Activated CD4-positive, alpha-beta T cell treated with anti-CD3 and anti-CD28 coated beads, Interleukin-2, Interleukin-6, amounts not matched to agents 100 ng/mL and 50 ng/mL, durations not matched to agents 16 hours and 8 hours (primary cell): Measurements from ENCODE around the gene U2AF2.
A peak's percentile ranks its signal among the peaks of the same experiment; 100 is the strongest.
"Not testable (repeated sequence)": the region's sequence is repeated elsewhere in the genome, so short reads cannot be mapped to it uniquely, and the experiment has no call there.

Source experiments
- DNase-seq: peaks from one replicate; pipeline ENCODE4 v3.0.0-alpha.2; 2020

U2AF2 gene

DNA sequence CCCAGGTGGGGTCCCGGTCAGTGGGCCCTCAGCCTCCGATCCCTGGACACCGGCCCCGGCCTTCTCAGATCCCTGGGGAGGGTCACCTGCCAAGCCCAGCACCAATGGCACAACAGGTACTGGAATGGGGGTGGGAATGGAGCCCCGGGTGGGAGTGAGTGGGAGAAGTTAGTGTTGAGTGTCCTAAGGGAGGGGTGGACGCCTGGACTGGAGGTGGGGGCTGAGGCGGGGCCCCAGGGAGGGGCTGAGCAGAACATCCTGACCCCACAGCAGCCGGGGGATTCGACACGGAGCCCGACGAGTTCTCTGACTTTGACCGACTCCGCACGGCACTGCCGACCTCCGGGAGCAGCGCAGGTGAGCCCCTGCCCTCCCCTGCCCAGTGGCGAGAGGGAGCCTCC is 37.8 kb downstream of the U2AF2 start:
- no peak for DNase-seq

DNA sequence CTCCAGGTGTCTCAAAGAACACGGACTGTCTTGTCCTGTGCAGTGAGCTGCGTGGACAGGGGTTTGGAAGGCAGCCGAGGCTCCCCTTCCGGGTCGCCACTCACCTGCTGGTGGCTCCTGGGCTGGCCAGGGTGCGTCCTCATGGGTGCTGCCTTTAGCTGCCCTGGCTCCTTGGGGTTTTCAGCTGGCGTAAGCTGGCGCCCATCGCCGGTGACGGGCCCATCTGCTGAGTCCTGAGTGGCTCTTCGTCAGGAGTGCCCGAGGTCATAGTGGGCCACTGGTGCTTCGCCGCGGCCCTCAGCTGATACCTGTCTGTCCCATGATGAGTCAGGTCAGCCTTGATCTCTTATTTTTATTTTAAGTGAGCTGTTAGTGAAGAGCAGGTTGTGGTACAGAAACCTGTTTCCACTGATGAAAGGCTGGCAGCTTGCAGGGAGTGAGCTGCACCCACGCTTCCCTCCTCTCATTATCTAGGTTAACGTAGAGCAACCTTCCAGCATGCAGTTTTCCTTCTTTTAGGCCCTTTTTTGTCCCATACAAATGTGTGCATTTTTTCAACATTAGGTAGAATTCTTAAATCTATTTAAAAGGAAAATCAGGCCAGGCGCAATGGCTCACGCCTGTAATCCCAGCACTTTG is 38.6 kb downstream of the U2AF2 start:
- no peak for DNase-seq

DNA sequence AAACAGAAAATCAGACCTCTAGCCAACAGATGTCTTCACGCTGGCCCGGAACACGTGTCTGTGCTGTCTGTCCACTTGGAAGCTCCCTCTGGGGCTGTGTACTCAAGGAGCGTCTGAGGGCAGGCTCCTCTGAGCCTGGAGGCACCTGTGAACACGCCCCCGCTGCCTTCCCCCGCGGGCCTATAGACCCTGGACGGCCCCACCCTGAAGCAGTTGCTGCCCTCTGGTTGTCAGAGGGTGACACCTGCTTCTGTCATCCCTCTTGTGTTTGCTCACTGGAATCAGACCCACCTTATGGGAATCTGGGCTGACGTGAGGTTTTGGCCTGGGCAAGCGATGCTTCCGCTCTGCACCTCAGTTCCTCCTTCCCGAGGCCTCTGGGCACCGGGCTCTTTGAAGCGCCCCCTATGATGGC is 39.4 kb downstream of the U2AF2 start:
- DNase-seq, result no peak

DNA sequence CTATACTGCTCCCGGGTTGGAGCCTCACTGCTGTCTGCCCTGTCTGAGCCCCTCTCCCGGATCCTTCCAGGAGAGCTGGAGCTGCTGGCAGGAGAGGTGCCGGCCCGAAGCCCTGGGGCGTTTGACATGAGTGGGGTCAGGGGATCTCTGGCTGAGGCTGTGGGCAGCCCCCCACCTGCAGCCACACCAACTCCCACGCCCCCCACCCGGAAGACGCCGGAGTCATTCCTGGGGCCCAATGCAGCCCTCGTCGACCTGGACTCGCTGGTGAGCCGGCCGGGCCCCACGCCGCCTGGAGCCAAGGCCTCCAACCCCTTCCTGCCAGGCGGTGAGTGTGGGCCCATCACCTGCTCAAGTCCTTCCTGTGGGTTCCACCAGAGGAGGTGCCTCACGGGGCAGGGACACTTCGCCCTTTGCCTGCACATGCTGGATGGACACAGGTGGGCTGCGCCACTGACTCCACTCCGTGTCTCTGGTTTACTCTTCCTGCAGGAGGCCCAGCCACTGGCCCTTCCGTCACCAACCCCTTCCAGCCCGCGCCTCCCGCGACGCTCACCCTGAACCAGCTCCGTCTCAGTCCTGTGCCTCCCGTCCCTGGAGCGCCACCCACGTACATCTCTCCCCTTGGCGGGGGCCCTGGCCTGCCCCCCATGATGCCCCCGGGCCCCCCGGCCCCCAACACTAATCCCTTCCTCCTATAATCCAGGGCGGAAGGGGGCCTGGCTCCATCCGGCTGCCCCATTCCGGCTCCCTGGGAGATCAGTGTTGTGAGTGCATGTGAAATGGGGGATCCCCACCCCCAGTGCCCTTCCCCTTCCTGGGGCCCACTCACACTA is 40.0 kb downstream of the U2AF2 start:
- no peak for DNase-seq

DNA sequence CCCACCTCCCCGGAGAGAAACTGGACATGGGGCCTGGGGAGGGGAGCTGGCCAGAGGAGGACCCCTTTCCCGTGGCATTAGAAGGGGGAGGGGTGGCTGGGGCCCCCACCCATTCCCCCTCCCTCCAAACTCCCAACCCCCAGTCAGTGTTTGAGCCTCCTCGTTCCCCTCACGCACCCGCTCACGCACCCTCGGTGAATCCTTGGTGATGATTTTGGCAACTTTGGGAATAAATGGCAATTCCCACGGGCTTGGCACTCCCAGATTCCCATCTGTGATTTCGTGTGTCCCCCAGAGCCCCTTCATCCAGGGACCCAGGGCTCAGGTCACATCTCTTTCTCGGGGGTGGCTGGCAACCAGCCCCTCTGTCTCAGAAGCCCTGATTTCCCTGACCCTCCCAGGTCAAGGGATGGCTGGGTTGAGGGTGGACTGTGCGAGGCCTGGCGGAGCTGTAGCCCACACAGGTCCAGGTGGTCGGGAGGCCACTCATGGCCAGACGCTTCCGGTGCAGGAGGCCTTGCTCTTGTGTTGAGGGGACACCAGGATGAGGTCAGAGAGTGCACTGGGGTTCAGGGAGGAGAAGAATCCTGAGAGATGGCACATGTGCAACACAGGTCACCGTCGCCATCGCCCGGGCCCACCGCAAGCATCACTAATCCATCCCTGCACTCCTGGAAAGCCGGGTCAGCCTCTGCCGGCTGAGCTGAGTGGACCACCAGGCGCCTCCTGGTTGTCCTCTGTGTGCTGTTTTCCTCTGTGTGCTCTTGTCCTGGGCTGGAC is 40.9 kb downstream of the U2AF2 start:
- no peak for DNase-seq

DNA sequence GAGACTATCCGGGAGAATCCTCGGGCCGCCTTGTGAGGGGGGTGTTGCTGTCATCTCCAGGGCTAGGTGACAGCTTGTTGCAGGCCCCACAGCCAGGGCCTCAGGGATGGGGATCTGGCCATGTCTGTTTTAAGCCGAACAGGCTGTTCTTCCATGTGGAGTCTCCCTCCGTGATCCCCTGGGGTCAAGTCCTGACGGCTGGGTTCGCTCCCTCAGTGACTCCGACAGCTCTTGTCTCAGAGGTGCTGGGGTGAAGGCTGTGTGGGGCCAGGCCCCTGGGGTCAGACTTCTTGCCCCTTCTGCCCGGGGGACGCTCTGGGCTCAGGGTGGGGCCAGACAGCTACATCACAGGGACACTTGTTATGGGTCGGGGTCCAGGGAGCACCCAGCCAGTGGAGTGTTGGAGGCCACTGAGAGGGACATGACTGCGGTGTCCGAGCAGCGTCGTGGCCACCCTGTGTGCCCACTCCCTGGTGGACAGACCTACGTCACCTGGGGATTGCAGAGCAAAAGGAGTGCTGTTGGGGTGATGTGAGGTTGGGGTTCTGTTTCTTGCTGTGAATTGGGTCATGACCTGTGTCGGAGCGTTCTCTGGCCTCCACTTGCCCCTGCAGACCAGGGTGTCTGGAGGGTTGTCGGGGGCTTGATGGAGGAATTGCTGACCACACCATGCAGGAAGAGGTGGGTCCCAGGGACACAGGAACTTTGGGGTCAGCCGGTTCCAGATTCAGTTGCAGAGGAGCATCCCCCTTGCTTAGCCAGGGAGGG is 41.6 kb downstream of the U2AF2 start:
- no peak for DNase-seq

DNA sequence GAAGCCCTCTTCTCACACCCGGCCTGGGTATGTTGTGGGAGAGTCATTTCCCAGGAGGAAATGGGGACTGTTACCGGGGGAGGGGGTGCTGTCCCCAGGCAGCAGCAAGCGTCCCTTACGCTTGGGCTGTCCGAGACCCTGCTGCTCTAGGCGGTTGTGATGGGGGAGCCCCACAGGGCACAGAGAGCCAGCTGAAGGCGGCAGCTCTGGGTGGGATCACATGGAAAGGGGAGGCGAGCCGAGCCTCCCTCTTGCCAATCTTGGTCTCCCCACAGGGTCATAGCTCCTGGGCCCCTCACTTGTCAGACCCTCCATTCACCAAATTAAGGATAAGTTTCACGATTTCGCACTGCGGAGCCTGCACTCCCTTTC is 42.2 kb downstream of the U2AF2 start:
- no peak for DNase-seq

DNA sequence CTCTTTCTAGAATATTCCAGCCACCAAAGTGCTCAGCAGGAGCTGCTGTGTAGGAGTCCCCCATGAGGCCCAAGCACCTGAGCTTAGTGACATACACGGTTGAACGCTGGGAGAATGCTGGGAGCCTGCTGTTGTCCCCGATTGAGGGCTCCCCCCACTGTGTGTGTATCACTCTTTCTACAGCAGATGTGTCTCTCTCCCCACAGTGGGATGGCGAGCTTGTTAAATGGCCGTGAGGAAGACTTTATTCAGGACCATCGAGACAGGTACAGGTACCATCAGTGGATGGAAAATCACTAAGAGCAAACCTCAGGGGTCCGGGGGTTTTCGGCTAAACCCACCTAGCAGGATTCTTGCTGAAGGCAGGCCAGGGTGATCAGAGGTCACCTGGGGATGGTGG is 42.9 kb downstream of the U2AF2 start:
- DNase-seq, result no peak

DNA sequence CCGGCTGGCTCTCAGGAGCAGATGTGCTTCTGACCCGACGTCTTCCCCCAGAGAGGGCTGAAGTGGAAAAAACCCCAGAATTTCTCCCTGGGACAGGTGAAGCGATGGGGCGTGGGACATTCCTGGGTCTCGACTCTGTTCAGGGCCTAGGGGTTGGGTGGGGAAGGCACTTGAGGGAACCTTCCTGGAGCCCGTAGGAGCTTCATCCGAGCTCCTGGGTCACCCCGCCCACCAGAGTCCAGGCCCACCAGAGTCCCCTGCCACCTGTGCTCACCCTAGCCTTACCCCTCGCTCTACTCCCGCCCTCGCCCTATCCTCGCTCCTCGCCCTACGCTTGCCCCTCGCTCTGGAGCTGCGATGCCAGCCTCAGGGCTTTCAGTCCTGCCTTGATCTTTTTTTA is 43.4 kb downstream of the U2AF2 start:
- DNase-seq, result no peak

DNA sequence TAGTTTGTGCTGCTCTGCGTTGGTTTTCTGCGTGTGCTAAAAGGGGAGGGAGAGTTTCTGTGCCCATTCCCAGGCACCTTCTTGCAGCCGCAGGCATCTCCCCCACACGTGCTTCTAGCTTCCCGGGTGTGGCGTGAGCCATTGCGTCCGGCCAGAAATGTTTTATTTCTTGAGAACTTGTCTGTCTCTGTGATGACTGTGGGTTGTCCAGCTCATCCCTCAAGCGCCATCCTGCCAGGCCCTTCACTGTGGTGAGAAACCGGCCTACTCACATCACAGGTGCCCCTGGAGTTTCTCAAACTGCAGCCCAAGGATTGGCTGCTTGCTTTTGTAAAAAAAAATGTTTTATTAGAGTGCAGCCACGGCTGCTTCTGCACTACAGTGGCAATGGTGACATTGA is 44.4 kb downstream of the U2AF2 start:
- no peak for DNase-seq

DNA sequence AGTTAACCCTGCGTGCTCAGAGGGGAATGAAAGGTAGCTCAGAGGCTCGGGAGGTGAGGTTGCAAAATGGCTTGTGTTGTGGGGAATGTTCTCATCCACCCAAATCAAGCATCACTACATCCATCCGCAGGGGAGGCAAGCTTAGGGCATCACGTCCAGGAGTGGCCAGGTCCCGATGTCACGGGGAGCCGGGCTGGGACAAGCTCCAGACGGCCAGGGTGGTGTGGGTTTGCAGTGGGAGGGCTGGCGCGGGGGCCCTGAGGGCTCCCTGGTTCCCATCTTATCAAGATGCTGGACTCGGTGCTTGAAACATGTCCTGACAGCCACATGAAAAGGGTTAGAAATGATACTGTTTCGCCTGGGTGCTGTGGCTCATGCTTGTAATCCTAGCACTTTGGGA is 46.0 kb downstream of the U2AF2 start:
- DNase-seq, result no peak

DNA sequence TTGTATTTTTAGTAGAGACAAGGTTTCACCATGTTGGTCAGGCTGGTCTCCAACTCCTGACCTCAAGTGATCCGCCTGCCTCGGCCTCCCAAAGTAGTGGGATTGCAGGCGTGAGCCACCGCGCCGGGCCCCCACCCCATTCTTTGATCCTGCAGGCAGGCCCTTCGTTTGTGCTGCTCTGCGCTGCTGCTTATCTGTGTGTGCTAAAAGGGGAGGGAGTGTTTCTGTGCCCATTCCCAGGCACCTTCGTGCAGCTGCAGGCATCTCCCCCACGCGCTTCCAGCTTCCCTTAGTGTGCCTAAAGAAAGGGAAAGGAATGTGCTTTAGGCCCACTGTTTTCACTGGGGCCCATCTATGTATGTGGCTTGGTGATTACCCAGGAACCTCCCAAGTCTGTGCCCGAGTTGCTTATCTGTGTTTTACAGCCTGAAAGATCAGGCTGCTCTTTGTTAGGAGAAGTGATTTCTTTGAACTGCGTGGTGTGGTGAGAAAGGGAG is 47.3 kb downstream of the U2AF2 start:
- DNase-seq, result no peak

DNA sequence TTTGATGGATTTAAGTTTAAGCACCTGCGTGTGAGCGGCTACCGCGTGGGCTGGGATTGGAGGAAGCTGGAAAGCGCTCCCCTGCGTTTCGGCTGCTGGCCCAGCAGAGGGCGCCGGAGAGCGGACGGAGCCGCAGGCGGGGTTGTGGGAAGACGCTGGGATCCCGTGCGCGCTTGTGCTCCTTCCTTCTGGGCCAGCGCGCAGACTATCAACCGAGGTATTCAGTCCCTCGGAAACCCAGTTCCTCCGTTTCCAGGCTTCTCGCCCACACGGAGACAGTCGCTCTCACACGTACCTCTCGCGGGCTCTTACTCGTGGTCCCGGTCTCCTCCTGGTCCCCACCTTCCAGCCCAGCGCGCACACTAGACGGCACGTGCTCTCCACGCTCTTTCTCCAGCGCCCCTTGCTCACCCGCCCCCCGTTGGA is 49.0 kb downstream of the U2AF2 start:
- DNase-seq, result peak; percentile 61

DNA sequence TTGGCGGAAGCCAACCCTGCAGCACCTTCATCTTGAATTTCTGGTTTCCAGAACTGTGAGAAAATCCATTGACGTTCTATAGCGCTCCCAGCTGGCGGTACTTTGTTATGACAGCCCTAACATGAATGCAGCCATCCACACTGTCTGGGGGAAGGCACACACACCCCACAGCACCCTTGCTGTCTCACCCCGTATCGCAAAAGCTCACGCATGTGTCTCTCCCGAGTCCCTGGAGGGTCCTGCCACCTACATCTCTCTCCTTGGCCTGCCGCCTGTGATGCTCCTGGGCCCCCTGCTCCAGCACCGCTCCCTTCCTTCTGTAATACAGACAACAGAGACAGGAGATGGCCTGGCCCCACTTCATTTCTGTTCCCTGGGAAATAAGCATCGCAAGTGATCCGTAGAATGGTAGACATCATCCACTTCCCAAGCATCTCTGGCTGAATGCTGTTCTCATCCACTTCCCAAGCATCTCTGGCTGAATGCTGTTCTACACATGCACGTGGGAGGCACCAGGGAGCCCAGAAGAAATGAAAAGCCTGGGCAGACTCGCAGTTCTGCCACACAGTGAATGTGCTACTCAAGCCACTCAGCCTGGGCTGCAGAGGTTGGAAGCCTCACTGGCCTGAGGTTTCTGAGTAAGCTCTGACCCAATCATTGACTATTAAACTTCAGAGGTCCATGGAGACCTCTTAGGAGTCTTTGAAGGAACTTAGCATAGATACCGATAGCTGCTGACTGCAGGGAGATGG is 49.8 kb downstream of the U2AF2 start:
- DNase-seq, result no peak

DNA sequence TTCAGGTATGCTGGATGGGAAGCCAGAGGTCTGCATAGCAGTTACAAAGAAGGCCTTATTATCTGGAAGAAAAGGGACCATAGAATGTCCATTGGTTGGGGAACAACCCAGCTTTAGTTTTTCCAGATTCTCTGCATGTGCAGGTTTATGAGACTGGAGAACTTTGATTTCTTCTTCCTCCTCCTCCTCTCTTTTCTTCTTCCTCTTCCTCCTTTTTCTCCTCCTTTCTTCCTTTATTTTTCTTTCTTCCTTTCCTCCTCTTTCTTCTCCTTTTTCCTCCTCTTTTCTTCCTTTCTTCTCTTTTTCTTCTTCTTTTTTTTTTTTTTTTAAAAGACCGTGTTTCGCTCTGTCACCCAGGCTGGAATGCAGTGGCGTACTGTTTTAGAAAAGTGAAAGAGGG is 51.1 kb downstream of the U2AF2 start:
- DNase-seq, result no peak

DNA sequence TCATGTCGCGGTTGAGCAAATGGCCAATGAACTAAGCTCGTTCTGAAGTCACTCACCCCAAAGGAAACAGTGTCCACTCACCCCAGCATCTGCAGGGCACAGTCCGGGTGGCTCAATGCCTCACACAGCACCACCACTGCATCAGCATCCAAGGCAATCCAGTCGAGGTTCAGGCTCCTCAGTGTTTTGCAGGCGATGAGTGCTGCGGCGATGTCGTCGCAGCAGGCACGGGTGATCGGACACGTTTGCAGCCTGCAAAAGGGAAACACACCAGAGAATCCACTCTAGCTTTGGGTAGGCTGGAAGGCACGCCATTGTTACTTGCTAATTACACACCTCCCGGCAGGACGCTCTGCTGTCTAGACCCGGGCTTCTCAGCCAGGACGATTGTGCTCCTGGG is 56.9 kb downstream of the U2AF2 start:
- DNase-seq, result no peak

DNA sequence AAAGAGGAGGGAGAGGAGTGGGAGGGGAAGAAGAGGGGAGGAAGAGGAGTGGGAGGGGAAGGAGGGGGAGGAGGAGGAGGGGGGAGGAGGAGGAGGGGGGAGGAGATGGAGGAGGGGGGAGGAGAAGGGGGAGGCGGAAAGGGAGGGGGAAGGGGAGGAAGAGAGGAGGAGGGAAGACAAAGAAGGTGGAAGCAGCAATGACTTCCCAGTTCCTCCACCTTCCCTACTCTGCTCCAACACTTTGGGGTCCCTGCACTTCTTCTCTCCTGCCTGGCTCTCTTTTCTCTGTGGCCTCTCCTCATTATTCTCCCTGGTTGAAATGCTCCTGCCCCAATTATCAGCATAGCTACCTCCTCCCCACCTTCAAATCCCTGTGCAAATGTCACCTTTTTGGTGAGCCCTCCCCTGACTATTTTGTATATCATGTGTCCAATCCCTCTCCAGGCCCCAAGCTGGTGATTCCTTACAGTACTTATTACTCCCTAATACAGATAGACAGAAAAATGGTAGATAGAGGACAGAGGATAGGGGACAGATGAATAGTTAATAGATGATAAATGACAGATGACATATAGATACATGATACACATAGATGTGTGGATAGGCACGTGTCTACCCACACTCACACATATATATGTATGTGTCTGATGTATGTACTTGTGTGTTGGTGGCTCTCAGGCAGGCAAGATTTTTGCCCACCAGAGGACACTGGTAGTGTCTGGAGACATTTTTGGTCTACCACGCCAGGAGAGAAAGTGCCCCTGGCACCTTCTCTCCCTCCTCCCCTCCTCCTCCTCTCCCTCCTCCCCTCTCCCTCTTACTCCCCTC is 58.2 kb downstream of the U2AF2 start:
- no peak for DNase-seq

DNA sequence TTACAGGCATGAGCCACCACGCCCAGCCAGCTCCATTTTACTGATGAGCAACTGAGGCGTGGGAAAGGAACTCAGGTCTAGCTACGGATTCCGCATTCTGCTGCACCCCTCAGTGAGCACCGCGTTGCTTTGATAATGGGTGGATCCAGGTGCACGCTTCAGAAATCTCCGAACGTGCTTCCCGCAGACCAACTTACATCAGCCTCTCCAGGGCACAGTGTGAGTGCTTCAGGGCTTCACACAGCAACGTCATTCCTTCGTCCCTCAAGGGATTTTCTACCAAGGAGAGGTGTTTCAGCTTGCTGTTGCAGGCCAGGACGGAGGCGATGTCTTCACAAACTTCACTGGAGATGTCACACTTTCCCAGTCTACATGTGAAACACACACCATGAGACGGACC is 61.7 kb downstream of the U2AF2 start:
- DNase-seq, result no peak

DNA sequence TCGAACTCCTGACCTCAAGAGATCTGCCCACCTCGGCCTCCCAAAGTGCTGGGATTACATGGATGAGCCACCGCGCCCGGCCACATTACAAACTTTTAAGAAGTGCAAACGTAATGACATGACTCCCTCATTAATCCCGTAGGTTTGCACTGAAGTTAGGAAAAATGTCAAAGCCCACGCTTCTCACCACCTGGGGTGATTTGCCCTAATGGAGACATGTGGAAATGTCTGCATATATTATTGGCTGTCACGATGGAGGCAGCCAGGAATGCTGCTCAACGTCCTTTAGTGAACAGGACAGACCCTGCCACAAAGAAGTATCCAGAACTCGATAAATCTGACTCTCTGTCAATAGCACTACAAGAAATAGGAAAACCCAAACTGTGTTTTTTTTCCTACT is 62.4 kb downstream of the U2AF2 start:
- DNase-seq, result no peak

DNA sequence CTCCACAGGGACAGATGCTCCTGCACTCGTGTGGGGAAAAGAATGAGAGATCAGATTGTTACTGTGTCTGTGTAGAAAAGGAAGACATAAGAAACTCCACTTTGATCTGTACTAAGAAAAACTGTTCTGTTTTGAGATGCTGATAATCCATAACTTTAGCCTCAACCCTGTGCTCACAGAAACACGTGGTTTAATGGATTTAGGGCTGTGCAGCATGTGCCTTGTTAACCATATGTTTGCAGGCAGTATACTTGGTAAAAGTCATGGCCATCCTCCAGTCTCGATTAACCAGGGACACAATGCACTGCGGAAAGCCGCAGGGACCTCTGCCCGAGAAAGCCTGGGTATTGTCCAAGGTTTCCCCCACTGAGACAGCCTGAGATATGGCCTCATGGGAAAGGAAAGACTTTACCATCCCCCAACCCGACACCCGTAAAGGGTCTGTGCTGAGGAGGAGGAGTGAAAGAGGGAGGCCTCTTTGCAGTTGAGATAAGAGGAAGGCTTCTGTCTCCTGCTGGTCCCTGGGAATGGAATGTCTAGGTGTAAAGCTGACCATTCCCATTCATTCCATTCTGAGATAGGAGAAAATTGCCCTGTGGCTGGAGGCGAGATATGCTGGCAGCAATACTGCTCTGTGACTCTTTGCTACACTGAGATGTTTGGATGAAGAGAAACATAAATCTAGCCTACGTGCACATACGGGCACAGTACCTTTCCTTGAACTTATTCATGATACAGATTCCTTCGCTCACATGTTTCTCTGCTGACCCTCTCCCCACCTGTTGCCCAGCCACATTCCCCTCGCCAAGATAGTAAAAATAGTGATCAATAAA is 63.3 kb downstream of the U2AF2 start:
- not testable (repeated sequence) for DNase-seq
